ENCODE results near the gene CENPM.

CENPM gene, protein sequence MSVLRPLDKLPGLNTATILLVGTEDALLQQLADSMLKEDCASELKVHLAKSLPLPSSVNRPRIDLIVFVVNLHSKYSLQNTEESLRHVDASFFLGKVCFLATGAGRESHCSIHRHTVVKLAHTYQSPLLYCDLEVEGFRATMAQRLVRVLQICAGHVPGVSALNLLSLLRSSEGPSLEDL

DNA sequence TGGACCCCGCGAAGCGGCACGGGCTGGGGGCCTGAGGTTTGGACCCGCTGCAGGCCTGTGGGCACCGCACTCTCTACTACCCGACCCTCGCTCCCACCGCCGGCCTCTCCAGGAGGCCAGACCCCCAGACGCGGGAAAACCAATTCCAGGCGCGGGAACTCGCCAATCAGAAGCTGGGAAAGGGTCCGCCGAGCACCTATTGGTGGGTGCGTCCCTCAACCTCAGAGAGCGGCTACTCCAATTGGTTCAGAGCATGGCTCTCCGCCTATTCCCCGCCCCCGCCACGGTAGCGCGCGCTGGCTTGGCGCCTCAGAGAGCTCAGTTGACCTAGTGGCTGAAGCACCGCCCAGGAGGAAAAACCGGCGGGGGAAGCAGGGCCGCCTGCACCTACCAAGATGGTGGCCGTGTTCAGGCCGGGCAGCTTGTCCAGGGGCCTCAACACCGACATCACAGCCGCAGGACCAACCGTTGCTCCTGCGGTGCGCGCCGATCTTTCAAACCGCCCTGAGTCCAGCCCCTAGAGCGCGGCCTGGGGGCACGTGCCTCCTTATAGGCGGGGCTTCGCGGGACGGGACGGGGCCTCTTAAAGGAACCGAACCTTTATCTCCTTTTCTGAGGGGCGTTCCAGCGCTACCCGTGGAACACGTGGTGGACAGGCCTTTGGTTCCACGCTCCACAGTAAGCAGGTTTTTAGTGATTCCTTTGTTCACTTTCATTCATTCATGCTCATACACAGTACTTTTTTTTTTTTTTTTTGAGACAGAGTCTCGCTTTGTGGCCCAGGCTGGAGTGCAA lies at the start of gene CENPM:
TSS of gene CENPM (minus strand) at position 524 of the 795 bp plus-strand sequence. CDS start at position 448, 76 bp downstream.
- Histone ChIP-seq H2AFZ (ENCODE audit: low read length) (no peak within 1 kb of the TSS), H3K79me2 (ENCODE audit: insufficient read depth, low read length) (peaks cover 10% of the 10 kb centered on the region), H3K9ac (ENCODE audit: low read length) (peak within 1 kb of the TSS; percentile 89), H3K27me3 (ENCODE audit: insufficient read depth, low read length) (no peaks in the 10 kb centered on the region), H3K27ac (ENCODE audit: low read depth, low read length, poor library complexity, severe bottlenecking) (peak within 1 kb of the TSS; percentile 91), H3K9me2 (ENCODE audit: low read depth, low read length) (no peaks in the 10 kb centered on the region), H3K9me3 (ENCODE audit: low read length) (no peaks in the 10 kb centered on the region), H4K20me1 (ENCODE audit: insufficient read depth, low read length) (no peaks in the 10 kb centered on the region), H3K4me2 (ENCODE audit: low read length) (peak within 1 kb of the TSS; percentile 96), H3K4me1 (ENCODE audit: insufficient read depth, low read length, severe bottlenecking) (peaks cover 53% of the 10 kb centered on the region), H3F3A (ENCODE audit: insufficient read depth, low read length) (no peaks in the 10 kb centered on the region), H3K4me3 (ENCODE audit: low read depth, low read length, poor library complexity, severe bottlenecking) (peak within 1 kb of the TSS; percentile 84), H3K36me3 (ENCODE audit: insufficient read depth, low read length) (peaks cover 37% of the 10 kb centered on the region)
- no peak for TF ChIP-seq EZH2 (IDR thresholded peaks at IDR 0.05; ENCODE audit: borderline replicate concordance, low read length)
- TF ChIP-seq, protein P1, sequence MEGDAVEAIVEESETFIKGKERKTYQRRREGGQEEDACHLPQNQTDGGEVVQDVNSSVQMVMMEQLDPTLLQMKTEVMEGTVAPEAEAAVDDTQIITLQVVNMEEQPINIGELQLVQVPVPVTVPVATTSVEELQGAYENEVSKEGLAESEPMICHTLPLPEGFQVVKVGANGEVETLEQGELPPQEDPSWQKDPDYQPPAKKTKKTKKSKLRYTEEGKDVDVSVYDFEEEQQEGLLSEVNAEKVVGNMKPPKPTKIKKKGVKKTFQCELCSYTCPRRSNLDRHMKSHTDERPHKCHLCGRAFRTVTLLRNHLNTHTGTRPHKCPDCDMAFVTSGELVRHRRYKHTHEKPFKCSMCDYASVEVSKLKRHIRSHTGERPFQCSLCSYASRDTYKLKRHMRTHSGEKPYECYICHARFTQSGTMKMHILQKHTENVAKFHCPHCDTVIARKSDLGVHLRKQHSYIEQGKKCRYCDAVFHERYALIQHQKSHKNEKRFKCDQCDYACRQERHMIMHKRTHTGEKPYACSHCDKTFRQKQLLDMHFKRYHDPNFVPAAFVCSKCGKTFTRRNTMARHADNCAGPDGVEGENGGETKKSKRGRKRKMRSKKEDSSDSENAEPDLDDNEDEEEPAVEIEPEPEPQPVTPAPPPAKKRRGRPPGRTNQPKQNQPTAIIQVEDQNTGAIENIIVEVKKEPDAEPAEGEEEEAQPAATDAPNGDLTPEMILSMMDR (IDR thresholded peaks at IDR 0.05; ENCODE audit: low read length): no peak

DNA sequence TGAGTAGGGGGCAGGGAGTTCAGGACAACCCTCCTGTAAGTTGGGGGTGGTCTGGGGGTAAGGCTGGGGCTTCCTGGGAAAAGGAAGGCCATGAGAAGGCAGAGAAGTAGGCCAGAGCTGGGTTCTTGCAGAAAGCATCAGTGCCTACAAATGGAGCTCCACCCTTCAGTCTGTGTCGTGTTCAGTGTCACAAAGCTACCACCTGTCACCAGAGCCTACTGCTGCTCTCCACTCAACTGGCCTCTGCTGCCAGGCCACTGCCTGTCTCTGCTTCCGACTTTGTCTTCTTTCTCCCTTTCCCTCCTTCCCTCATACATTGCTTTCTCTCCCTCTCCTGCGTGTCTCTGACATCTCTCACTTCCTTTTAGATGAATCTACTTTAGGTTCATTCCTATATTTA lies 48.3 kb upstream of the CENPM start:
- Histone ChIP-seq H3K4me1 (ENCODE audit: insufficient read depth, low read length, severe bottlenecking) (peaks cover 12% of the 10 kb centered on the region), H3K79me2 (ENCODE audit: insufficient read depth, low read length) (no peaks in the 10 kb centered on the region), H3K4me2 (ENCODE audit: low read length) (no peak overlapping the region), H3K9me2 (ENCODE audit: low read depth, low read length) (no peaks in the 10 kb centered on the region), H3K9ac (ENCODE audit: low read length) (no peak overlapping the region), H4K20me1 (ENCODE audit: insufficient read depth, low read length) (no peaks in the 10 kb centered on the region), H3K27me3 (ENCODE audit: insufficient read depth, low read length) (peaks cover 10% of the 10 kb centered on the region; the same call in 1 of the 2 replicates), H3F3A (ENCODE audit: insufficient read depth, low read length) (no peaks in the 10 kb centered on the region), H2AFZ (ENCODE audit: low read length) (no peak overlapping the region), H3K9me3 (ENCODE audit: low read length) (no peaks in the 10 kb centered on the region), H3K4me3 (ENCODE audit: low read depth, low read length, poor library complexity, severe bottlenecking) (no peak overlapping the region), H3K36me3 (ENCODE audit: insufficient read depth, low read length) (no peaks in the 10 kb centered on the region), H3K27ac (ENCODE audit: low read depth, low read length, poor library complexity, severe bottlenecking) (no peak overlapping the region)
- TF ChIP-seq EZH2 (IDR thresholded peaks at IDR 0.05; ENCODE audit: borderline replicate concordance, low read length): no peak
- TF ChIP-seq, protein P1 (IDR thresholded peaks at IDR 0.05; ENCODE audit: low read length): no peak

DNA sequence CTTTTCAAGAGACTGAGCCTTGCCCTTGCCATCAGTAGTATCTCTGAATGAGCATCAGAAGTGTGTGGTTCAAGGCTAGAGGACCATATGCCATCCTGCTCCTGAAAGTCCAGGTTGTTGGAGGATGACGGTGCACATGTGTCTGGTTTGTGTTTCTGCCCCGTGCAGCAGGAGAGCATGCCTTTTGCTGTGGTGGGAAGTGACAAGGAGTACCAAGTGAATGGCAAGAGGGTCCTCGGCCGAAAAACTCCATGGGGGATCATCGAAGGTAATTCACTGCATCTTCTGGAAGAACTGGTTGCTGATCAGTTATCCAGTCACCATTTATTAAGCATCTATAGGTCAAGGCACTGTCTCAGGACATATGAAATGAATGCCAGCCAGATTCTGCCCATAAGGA lies 45.5 kb upstream of the CENPM start:
- H3K79me2 ChIP-seq (ENCODE audit: insufficient read depth, low read length): no peaks in the 10 kb centered on the region

More for the DNA sequence above, 45.5 kb upstream of the CENPM start:
- Histone ChIP-seq H3K27me3 (ENCODE audit: insufficient read depth, low read length) (peaks cover 24% of the 10 kb centered on the region), H3F3A (ENCODE audit: insufficient read depth, low read length) (no peaks in the 10 kb centered on the region), H3K9ac (ENCODE audit: low read length) (no peak overlapping the region), H3K9me3 (ENCODE audit: low read length) (no peaks in the 10 kb centered on the region), H3K27ac (ENCODE audit: low read depth, low read length, poor library complexity, severe bottlenecking) (no peak overlapping the region), H3K4me3 (ENCODE audit: low read depth, low read length, poor library complexity, severe bottlenecking) (no peak overlapping the region), H3K4me1 (ENCODE audit: insufficient read depth, low read length, severe bottlenecking) (no peaks in the 10 kb centered on the region), H3K4me2 (ENCODE audit: low read length) (no peak overlapping the region), H3K36me3 (ENCODE audit: insufficient read depth, low read length) (no peaks in the 10 kb centered on the region), H4K20me1 (ENCODE audit: insufficient read depth, low read length) (no peaks in the 10 kb centered on the region), H2AFZ (ENCODE audit: low read length) (no peak overlapping the region), H3K9me2 (ENCODE audit: low read depth, low read length) (no peaks in the 10 kb centered on the region)
- TF ChIP-seq EZH2 (IDR thresholded peaks at IDR 0.05; ENCODE audit: borderline replicate concordance, low read length): no peak
- TF ChIP-seq, protein P1 (IDR thresholded peaks at IDR 0.05; ENCODE audit: low read length): no peak
